ENCODE measurements around the gene CD300H.

DNA sequence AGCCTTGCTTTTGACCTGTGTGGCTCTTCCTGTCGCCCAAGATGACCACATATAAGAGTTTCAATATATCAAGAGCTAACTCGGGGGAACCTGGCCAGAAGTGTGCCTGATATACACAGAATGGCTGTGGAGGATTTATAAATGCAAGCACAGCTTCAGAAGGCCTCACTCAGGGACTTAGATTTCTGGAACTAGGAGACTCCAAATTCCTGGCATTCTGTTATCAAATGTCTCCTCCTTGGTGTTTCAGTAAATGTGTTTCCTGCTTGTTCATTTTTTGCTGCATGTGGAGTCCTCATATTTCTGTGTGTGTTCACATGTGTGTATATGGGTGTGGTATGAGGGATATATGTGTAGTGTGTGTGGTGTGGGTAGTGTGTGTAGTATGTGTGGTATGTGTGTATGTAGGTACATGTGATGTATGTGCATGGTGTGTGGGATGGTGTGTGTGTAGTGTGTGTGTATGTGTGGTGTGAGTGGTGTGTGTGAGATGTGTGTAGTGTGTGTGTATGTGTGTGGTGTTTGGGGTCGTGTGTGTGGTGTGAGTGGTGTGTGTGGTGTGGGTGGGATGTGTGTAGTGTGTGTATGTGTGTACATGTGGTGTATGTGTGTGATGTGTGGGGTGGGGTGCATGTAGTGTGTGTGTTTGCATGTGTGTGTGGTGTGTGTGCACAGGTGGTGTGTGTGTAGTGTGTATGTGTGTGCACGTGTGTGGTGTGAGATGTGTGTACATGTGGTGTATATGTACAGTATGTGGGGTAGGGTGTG, 981 bp upstream of the CD300H start:
- TF ChIP-seq ZNF19 (tag by site-specific recombination; IDR thresholded peaks at IDR 0.05; ENCODE audit: low read depth) (no peak), ZNF830 (tag by site-specific recombination; IDR thresholded peaks at IDR 0.05; ENCODE audit: low read depth) (no peak), TRIM28 (IDR thresholded peaks at IDR 0.05; ENCODE audit: borderline replicate concordance, low read length) (no peak), CTCF (tag by site-specific recombination; IDR thresholded peaks at IDR 0.05) (no peak), ZNF239 (tag by site-specific recombination; IDR thresholded peaks at IDR 0.05) (no peak), ZNF174 (tag by site-specific recombination; IDR thresholded peaks at IDR 0.05) (no peak), ZNF292 (tag by site-specific recombination; IDR thresholded peaks at IDR 0.05; ENCODE audit: borderline replicate concordance, low read depth) (no peak), PBX3 (CRISPR knock-in tag; IDR thresholded peaks at IDR 0.05) (no peak), REST (tag by site-specific recombination; IDR thresholded peaks at IDR 0.05) (no peak), ZNF670 (tag by site-specific recombination; IDR thresholded peaks at IDR 0.05; ENCODE audit: low read depth) (no peak), MEIS1 (CRISPR knock-in tag; IDR thresholded peaks at IDR 0.05; ENCODE audit: borderline replicate concordance) (no peak)
- TF ChIP-seq, protein P1, sequence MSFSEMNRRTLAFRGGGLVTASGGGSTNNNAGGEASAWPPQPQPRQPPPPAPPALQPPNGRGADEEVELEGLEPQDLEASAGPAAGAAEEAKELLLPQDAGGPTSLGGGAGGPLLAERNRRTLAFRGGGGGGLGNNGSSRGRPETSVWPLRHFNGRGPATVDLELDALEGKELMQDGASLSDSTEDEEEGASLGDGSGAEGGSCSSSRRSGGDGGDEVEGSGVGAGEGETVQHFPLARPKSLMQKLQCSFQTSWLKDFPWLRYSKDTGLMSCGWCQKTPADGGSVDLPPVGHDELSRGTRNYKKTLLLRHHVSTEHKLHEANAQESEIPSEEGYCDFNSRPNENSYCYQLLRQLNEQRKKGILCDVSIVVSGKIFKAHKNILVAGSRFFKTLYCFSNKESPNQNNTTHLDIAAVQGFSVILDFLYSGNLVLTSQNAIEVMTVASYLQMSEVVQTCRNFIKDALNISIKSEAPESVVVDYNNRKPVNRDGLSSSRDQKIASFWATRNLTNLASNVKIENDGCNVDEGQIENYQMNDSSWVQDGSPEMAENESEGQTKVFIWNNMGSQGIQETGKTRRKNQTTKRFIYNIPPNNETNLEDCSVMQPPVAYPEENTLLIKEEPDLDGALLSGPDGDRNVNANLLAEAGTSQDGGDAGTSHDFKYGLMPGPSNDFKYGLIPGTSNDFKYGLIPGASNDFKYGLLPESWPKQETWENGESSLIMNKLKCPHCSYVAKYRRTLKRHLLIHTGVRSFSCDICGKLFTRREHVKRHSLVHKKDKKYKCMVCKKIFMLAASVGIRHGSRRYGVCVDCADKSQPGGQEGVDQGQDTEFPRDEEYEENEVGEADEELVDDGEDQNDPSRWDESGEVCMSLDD (tag by site-specific recombination; IDR thresholded peaks at IDR 0.05) = no peak
- TF ChIP-seq, protein P2, sequence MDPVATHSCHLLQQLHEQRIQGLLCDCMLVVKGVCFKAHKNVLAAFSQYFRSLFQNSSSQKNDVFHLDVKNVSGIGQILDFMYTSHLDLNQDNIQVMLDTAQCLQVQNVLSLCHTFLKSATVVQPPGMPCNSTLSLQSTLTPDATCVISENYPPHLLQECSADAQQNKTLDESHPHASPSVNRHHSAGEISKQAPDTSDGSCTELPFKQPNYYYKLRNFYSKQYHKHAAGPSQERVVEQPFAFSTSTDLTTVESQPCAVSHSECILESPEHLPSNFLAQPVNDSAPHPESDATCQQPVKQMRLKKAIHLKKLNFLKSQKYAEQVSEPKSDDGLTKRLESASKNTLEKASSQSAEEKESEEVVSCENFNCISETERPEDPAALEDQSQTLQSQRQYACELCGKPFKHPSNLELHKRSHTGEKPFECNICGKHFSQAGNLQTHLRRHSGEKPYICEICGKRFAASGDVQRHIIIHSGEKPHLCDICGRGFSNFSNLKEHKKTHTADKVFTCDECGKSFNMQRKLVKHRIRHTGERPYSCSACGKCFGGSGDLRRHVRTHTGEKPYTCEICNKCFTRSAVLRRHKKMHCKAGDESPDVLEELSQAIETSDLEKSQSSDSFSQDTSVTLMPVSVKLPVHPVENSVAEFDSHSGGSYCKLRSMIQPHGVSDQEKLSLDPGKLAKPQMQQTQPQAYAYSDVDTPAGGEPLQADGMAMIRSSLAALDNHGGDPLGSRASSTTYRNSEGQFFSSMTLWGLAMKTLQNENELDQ (tag by site-specific recombination; IDR thresholded peaks at IDR 0.05; ENCODE audit: low read depth) = no peak
